DMS153 (cell line): ENCODE results near the gene DDO.

ENCODE experiments used
- DNase-seq: peaks from one replicate; lab custom pipeline; 2025; lab: John Stamatoyannopoulos, UW

DDO gene

DNA sequence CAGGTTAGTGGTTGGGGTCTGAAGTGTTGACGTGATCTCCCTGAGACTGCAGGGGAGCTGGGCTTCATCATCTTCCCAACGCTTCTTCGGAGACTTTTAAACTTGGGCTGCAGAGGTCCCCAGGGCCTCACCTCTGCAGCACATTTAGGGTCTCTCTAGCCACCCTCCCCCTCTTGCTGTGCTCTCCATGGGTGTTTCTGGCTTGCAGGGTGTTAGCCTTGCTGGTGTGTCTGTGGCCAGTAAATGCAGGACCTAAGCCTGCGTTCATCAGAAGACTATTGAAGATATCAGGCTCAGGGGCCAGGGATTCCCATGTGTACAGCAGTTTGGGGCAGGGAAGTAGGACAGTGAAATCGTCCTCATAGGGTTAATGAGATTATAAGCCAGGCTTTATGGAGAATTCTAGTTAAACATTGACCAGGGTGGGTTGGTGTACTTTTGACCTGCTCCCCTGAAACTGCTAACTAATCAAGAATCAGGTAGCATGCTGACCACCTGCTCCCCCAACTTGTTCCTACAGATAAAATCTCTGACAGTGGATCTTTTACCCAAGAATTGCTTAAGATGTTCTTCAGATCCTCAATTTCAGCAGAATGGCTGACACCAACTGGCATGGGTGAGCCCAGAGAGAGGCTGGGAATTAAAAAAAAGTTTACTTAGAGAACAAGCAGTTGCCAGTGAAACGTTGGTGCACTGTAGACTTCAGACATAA lies 3.8 kb upstream of the DDO start:
- no peak for DNase-seq

DNA sequence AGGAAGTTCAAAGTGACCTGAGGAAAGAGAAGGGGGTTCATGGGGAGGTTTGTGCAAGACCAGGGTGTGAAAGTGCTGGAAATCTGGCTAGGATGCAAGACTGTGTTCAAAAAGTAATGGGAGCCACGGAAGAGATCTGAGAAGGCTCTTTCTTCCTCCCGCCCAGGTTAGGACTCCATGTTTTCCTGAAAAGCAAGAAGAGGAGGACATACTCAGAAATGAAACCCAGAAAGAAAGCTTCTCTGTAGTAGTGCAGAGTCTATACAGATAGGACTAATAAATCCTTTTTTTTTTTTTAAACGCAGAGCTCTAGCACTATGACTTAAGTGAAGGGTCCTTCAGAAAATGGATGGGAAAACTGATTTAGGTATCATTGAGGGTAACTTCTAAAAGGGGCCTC lies 3.2 kb upstream of the DDO start:
- no peak for DNase-seq

DNA sequence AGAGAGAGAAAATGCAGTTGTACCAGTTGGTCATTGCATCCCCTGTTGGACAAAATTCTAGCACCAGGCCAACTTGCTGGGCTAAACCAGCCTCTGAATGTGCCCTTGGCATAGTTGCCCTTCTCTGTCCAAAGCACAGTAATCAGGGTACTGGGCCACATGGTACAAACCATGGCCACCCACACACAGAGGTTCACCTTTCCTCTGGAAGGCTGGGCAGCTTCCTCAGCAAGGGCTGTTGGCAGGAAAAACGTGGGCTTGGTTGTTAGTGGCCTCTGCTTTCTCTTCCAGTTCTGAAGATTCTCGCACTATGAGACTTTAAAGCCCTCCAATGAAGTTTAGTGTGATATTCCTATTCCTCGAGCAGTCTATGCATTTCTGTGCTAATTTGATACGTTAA lies 706 bp downstream of the DDO start:
- DNase-seq = no peak

DNA sequence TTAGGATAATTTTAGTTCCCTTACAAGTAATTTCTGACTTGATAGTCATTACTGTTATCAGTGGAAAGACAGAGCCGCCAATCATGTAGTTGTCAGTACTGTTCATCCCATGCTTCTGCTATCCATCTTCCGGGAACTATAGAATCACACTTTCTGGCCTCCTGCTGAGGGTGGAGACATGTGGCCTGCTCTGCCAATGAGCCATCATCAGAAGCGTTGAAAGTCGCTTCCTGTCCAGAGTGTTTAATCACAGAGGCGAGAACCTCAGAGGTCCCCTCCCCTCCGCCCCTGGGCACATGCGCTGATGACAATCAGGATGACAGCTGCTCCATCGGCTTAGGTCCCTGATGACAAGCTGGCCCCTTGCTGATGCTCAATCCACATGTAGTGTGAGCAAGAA lies 3.0 kb downstream of the DDO start:
- no peak for DNase-seq

DNA sequence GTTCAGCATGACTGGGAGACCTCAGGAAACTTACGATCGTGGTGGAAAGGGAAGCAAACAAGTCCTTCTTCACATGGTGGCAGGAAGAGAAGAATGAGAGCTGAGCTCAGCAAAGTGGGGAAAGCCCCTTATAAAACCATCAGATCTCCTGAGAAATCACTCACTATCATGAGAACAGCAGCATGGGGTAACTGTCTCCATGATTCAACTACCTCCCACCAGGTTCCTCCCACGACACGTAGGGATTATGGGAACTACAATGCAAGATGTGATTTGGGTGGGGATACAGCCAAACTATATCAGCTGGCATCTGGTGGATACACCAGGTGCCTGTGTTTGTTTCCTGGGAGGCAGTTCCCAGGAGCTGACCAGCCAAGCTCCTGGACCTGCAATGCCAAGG lies 4.9 kb downstream of the DDO start:
- DNase-seq = no peak

DNA sequence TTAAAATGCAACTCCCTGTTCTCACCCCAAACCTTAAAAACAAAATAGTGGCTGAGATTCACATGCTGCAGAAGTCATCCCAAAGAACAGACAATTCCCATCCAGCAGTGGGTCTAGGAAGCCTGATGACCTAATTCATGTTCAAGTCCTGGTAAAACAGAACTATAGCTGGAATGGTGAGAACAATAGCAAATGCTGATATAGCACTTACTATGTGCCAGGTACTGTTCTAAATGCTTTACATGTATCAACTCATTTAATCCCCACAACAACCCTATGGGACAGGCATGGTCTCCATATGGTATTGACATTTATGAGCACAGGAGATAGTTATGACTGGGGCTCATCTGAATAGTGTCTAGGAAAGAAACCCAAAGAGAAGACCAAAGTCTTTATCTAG lies 5.6 kb downstream of the DDO start:
- DNase-seq = no peak

DNA sequence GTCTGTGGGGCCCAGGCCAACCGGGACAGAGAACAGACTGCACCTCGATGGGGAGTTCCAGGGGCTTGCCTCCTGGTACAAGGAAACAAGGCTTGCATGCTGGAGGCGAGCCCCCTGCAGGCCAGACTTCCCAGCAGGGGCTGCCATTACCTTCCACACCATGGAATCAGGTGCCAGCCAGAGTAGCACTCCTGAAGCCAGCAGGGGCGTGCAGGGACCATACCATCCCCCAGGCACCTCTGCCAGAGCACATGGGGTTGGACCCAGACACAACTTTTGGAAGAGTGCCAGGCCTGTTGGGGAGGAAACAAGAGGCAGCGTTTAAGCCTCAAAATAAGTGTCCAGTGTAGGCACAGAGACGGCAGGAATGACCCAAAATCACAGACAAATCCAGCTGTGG lies 6.5 kb downstream of the DDO start:
- no peak for DNase-seq

DNA sequence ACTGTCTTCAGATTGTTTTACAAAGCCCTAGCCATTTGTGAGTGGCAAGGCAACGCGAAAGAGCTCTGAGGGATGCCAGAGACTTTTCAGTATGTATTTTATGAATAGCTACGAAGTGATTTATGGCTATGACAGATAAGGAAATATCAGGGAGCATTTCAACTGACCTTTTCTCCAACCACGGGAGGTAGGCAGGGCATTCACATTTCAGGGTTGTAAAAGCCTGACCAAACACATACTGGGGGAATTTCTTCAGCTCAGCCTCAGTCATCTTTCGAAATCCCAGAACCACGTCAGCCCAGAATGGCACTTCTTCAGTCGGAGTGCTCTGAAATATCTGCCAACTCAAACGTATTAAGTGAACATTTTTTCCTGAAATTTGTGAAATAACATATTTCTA lies 10.8 kb downstream of the DDO start:
- DNase-seq = no peak

DNA sequence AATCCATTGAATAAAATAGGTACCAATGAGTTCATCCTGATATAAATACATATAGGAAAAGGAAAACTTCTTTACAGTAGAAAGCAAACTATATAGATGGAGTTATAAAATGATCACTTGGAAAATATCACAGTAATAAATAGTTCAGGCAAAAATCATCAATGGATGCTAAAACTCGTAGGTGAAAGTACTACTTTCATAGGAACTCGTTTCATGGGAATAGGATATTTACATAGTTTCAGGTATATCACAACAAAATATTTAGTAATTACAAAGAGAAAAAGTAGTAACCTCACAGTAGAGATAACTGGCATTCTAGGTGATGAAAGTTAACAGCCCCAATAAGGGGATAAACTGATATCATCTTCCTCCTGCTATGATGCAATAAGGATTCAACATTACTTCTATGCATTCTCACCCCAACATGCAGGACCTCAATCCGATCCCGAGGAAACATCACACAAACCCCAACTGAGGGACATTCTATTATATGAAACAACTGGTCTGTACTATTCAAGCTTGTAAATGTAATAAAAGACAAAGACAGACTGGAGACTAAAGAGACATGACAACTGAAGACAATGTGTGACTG lies 13.7 kb downstream of the DDO start:
- no peak for DNase-seq

DNA sequence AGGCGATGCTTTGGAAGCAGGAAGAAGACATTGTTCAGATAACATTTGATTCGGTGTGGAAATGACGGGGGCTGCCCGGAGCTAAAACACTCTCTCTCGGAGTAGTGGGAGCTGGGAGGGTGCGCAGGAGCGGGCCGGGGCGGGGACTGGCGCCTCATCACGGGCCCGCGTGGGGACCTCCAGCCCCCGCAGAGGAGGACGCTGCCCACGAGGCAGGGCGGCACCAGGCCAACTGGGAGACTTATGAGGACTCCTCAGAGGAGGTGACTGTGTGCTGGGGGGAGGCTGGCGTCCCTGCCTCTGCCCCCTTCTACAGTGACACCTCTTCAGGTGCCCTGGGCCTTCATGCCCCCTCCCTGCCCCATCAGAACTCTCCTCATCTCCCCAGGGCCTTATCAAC lies 15.2 kb downstream of the DDO start:
- no peak for DNase-seq

DNA sequence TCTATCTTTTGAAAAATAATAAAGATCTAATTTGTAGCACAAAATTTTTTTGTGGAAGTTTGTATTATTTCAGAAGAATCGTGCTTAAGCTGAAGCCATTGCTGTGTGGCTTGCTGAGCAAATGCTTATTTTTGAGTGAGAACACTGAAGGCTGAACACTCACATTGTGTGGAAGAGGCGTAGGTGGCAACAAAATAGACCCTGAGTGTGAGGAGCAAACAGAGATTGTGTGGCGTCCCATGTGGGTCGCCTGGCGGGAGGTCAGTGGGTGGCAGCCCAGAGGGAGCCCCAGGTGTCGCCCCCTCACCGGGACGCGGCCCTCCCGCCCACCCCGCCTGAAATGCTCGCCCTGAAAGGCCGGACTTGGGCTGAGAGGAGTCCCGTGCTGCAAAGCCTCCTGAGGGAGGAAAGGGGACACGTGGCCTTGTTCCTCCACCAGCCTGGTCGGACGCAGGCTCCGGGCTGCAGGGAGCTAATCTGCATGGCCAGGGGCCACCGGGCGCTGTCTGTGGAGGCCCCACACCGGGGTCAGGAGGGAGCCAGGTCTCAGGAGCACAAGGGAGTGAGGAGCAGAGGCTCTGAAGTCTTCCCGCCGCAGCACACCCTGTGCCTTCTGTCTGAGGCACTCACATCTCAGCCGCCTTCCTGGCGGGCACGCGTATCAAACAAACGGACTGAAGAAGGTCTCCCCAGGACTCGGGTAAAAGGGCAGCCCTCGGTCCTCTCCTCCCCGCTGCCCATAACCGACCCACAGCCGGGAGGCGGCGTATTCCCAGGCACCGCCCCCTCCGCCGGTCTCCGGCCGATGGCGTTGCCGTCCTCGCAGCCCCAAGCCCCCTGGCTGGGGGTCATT lies 15.9 kb downstream of the DDO start:
- DNase-seq = no peak

DNA sequence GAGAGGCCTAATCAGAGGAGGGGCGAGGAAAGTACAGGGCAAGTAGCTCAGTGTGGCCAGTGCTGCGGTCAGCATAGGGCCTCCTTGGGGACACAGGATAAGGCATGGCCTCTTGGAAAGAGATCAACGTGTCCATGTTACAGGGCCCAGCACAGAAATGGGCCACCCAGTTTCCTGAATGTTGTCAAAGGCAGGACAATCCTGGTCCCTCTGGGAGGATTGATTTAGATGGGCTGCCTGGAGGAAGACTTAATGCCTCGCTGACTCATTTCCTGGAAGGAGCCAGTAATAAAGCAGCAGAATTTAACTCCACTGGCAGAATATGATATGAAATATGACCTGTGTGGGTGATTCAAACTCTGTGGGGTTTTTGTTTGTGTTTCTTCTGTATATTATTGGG lies 16.6 kb downstream of the DDO start:
- no peak for DNase-seq

DNA sequence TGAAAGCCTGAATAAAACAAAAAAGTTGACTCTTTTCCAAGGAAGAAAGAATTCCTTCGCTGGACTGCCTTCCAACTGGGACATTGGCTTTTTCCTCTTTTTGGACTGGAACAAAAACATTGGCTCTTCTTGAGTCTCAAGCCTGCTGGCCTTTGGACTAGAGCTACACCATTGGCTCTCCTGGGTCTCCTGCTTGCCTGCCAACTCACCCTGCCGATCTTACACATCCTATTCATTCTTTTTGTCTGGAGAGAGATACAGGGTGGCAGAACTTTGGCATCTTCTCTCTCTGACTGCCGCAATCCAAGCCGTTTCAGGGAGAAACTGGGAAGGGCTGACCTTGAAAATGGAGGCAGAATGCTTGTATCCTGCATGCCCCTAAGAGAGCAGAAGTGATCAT lies 20.2 kb downstream of the DDO start:
- no peak for DNase-seq

DNA sequence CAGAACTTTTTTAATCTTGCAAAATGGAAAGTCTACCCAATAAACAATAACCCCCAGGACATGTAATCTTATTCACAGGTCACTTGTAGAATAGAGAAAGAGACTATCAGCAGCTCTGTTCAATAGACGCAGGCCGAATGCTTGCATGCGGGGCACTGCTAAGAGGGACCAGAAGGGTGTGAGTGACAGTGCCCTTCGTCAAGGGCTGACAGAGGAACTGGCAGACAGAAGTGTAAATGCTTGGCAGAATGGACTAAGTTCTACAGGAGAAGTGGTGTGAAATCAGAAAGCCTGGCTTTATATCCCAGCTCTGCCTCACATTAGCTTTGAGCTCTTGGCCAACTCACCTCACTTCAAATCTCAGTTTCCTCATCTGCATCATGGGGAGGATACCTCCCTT lies 21.0 kb downstream of the DDO start:
- DNase-seq = no peak

DNA sequence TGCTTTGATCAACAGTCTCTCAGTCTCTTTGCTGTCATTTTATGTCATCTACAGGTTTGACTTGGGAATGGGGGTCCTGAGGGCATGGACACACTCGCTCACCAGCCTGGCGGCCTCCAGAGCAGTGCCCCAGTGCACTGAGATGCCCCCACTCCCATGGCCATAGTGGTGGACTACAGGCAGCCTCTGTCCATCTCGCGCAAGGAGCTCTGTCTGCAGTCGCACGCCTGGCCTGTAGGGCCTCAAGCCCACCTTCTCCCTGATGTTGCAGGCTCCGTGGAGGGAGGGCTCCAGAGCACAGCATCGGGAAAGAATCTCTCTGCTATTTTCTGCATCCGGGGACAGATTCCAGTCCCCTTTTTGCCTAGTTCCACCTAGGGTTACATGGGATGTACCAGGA lies 22.6 kb downstream of the DDO start:
- DNase-seq = no peak

DNA sequence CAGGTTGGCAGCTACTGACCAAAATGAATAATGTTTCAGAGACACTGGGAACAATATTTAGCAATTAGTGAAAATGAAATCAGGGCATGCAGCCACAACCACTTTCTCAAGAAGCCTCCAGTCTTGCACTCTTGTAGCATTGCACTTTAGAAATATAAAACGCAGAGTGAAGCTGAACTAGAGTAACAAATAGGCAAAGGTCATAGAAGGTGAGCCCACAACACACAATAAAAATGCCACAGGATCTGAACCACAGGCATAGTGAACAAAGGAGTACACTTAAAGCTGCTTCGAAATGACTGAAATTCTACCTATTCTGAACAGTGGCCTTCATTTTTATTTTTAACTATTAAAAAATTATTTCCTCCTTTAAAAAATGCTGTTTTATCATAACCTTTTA lies 25.0 kb downstream of the DDO start:
- no peak for DNase-seq

DNA sequence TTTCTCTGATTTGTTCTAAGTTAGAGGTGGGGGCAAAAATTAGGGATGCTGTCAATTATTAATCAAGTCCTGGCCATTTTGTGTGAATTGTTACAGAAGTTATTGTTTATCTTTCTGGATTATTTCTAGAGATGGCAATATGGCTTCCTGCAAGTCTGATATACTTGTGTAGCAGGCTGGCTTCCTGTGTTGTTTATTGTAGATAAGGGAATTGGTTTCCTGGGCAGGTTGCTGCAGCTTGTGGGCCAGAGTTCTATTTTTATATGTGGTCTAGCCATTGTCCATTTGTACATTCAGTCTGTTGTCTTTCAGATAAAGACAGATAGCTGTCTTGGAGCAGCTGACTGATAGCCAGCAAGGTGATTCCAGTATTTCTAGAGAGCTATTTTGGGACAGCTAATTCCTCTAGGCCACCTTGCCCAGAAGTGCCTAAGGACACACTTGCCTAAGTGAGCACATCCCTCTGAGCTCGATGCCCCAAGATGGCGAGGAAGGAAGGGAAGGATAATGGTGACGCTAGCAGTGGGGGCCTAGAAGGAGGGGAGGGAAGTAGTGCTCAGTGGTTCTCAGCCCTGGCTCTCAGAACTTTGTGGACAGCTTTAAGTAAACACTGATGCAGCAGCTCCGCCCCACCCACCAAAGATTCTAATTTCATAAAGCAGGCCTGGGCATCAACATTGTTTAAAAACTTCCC lies 25.5 kb downstream of the DDO start:
- DNase-seq = no peak

DNA sequence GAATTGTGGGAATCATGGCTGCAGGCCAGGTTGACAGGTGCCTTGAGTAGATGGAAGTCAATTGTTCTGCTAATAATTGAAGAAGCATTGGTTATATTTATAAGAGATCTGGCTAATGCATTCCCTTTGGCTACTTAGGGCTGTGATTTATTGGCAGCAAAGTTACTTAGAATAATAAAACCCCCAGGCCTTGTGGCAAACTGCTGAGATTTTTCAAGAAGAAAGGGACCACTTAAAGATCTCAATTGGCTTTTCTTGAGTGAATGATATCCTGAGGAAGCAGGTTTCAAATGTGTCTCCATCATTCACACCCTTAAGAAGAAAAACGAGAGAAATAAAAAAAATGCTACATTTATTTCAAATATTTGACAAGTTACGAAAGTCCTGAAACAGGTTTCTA lies 27.4 kb downstream of the DDO start:
- no peak for DNase-seq

DNA sequence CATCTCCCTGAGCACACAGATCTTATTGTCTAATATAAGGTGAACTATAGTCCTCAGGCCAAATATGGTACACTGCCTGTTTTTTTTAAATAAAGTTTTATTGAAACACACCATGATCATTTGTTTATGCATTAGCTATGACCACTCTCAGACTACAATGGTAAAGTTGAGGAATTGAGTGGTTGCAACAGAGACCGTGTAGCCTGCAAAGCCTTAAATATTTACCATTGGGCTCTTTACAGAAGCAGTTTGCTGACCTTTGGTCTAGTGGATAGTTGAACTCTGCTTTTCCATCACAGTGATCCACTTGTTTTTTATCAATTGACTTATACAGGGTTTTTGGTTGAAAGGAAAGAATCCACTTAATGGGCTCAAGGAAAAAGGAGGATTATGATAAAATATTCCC lies 29.9 kb downstream of the DDO start:
- no peak for DNase-seq

DNA sequence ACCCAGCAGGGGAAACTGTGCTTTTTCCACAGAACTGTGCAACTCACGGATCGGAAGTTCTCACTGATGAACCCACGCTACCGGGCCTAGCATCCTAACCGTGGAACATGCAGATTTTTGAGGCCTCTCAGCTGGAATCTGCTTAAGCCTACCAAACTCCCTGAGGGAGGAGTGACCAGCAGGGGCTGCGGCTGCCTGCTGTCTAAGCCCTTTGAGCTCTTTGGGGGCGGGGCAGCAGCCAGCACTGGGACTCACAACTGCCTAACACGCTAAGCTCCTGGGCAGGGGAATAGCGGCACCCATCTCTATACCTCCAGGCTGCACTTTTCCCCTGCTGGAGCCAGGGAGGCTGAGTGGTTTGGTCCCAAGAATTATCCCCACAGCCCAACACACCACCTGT lies 36.8 kb downstream of the DDO start:
- DNase-seq = no peak

DNA sequence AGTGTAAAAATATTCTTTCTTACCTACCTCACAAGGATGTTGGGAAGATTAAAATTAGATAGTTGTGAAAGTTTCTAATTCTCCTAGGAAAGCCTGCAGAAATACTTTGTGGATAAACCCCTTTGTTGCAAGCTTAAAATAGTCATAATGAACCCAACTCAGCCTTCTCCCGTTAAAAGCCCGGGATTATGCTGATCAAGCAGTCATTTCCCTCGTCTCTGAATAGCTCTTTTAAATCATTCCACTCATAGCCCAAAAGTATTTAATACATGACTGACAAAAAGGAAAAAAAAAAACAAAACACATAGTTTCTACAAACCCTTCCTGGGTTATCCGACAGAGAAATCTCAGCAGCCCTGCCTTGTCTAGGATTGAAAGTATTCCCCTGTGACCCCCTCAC lies 46.3 kb downstream of the DDO start:
- DNase-seq = no peak

DNA sequence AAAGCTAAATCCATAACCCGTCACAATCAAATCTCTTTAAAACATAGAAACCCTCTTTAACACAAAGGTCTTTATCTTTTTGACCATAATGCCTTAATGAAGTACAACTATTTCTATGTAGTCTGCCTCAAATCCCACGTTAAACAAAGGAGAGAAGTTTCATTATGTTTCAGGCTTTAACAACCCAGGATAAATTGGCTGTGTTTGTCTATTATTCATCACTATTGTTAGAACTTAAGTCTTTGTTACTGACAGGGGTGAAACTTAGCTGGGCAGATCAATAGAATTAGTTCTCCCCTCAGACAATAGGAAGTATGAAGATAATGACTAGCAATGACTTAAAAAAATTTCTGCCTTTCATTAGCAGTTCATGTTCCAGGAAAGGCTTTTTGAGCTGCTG lies 47.1 kb downstream of the DDO start:
- no peak for DNase-seq

DNA sequence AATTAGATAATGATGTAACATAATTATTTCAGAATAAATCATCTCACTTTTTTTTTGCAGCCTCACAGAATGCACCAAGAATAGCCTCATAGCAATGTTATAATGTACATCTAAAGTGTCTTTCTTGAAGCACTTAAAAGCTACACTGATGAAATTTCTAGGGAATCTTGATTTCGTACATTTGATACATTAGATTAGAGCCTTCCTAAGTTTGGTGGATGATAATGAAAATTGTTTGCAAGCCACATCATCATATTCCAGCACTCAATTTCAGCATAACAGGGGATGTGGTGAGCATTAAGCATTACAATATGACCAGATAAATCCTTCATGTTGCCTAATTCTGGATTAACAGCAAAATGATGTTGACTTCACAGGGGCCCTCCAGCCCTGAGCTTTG lies 47.5 kb downstream of the DDO start:
- DNase-seq = no peak
